Measurements from ENCODE around the gene GPR78. TPM values are rescaled to one million over a fixed set of nuclear protein-coding genes. Genes with fewer than 3 reads are reported as not detected.

GPR78 gene
- total and polyA plus RNA-seq, 2 experiments from 2014 or later: 0.05 TPM; not detected in 1

DNA sequence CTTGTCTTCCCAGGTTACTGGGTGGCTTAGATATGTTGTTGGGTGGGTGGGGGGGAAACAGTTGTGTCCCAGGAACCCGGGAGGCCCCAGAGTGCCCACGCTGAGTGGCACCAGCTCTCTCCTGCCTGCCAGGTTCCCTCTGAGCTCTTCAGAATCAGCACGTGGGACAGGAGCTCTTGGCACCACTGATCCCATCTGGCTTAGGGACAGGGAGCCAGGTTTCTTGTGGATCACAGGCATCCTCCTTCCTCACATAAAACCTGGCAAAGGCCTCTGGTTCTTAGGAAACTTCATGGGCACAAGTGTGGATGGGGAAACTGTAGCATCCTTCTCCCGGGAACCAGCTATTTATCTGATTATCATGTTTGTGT lies 3.4 kb downstream of the GPR78 start:
- no peak overlapping the region for H3K27ac ChIP-seq
- H3K9ac ChIP-seq: no peak overlapping the region
- no peaks in the 10 kb centered on the region for H3K79me2 ChIP-seq (ENCODE audit: insufficient read depth)
- H3K9me2 ChIP-seq (ENCODE audit: insufficient read depth): no peaks in the 10 kb centered on the region
- peaks cover 30% of the 10 kb centered on the region for H3K27me3 ChIP-seq (replicated peaks; ENCODE audit: insufficient read depth)
- no peak for DNase-seq
- no peak overlapping the region for H3K4me2 ChIP-seq (ENCODE audit: unreplicated experiment)
- WGBS, 2 experiments (ENCODE audit: low coverage in 1 of 2, low lambda C conversion rate in 2 of 2, missing lambda C conversion rate in 2 of 2): 52 to 55% methylated on average over 3 to 4 of the region's 4 CpGs
- H3K4me1 ChIP-seq (ENCODE audit: insufficient read depth): no peaks in the 10 kb centered on the region
- no peak overlapping the region for H3K4me3 ChIP-seq
- TF ChIP-seq EZH2 (IDR thresholded peaks at IDR 0.05; ENCODE audit: insufficient read depth, poor library complexity, severe bottlenecking) (no peak), EZH2phosphoT487 (IDR thresholded peaks at IDR 0.05; ENCODE audit: insufficient read depth, low read depth) (no peak)
- no peak overlapping the region for H2AFZ ChIP-seq
- H3F3A ChIP-seq (ENCODE audit: insufficient read depth): no peaks in the 10 kb centered on the region
- in situ Hi-C loops (cut with MboI): no loop called here
- no peaks in the 10 kb centered on the region for H4K20me1 ChIP-seq (ENCODE audit: insufficient read depth)
- no peaks in the 10 kb centered on the region for H3K9me3 ChIP-seq (ENCODE audit: low read depth)
- no peaks in the 10 kb centered on the region for H3K36me3 ChIP-seq (ENCODE audit: low read depth)

DNA sequence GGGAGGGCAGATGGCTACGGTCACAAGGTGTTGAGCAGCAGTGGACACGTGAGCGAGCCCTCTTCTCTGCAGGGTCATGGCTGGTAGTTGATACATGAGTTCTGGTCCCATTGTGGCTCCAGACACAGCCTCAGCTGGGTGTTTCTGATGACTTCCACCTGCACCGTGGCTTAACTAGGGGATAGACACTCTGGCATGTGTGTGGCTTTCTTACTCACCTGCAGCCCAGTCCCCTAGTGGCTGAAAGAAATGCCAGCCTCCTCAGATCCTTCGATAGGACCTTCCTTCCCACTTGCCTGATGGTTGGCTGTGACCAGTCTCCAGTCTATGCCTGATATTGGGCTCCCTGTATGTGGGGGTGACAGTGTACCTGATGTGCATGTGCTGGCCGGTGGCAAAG lies 5.0 kb downstream of the GPR78 start:
- Histone ChIP-seq H3K4me2 (ENCODE audit: unreplicated experiment) (no peak overlapping the region), H3K27me3 (replicated peaks; ENCODE audit: insufficient read depth) (peaks cover 23% of the 10 kb centered on the region), H3K4me1 (ENCODE audit: insufficient read depth) (peaks cover 8% of the 10 kb centered on the region), H3K9me2 (ENCODE audit: insufficient read depth) (no peaks in the 10 kb centered on the region), H4K20me1 (ENCODE audit: insufficient read depth) (no peaks in the 10 kb centered on the region), H3K4me3 (no peak overlapping the region), H3K27ac (no peak overlapping the region), H3K79me2 (ENCODE audit: insufficient read depth) (no peaks in the 10 kb centered on the region), H3K9me3 (ENCODE audit: low read depth) (no peaks in the 10 kb centered on the region), H3K36me3 (ENCODE audit: low read depth) (no peaks in the 10 kb centered on the region), H3F3A (ENCODE audit: insufficient read depth) (no peaks in the 10 kb centered on the region), H3K9ac (no peak overlapping the region), H2AFZ (no peak overlapping the region)
- in situ Hi-C loops (cut with MboI): no loop called here
- DNase-seq: no peak
- TF ChIP-seq EZH2 (IDR thresholded peaks at IDR 0.05; ENCODE audit: insufficient read depth, poor library complexity, severe bottlenecking): no peak
- TF ChIP-seq EZH2phosphoT487 (IDR thresholded peaks at IDR 0.05; ENCODE audit: insufficient read depth, low read depth): no peak
- 18 to 33% methylated on average over 6 of the region's 6 CpGs for WGBS, 2 experiments (ENCODE audit: low coverage in 1 of 2, low lambda C conversion rate in 2 of 2, missing lambda C conversion rate in 2 of 2)

DNA sequence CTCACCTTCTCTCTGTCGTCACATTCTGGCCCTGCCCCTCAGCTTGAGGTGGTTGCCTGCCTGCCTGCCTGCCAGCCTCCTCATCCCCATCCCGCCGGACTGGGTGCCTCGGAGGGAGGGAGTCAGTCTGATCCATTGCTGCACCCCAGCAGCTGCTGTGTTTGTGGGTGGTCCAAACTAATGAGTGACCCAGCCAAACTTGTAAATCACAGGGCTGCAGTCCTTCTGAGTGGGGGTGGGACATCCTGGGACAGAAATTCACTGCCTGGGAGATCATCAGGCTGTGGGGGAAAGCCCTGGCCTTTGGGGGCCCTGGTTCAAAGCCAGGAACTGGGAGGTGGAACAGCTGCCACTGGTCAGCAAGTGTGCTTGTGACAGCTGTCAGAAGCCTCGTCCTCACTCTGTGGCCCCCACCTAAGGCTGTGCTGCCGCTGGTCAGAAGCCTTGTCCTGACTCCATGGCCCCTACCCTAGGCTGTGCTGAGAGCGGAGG lies 5.6 kb downstream of the GPR78 start:
- peaks cover 23% of the 10 kb centered on the region for H3K27me3 ChIP-seq (replicated peaks; ENCODE audit: insufficient read depth)
- no peaks in the 10 kb centered on the region for H3F3A ChIP-seq (ENCODE audit: insufficient read depth)
- no peaks in the 10 kb centered on the region for H3K9me3 ChIP-seq (ENCODE audit: low read depth)
- no peak overlapping the region for H3K27ac ChIP-seq
- no peaks in the 10 kb centered on the region for H3K79me2 ChIP-seq (ENCODE audit: insufficient read depth)
- no peaks in the 10 kb centered on the region for H3K9me2 ChIP-seq (ENCODE audit: insufficient read depth)
- no peak overlapping the region for H2AFZ ChIP-seq
- no peak overlapping the region for H3K4me3 ChIP-seq
- no peaks in the 10 kb centered on the region for H4K20me1 ChIP-seq (ENCODE audit: insufficient read depth)
- TF ChIP-seq EZH2phosphoT487 (IDR thresholded peaks at IDR 0.05; ENCODE audit: insufficient read depth, low read depth): no peak
- no peak for TF ChIP-seq EZH2 (IDR thresholded peaks at IDR 0.05; ENCODE audit: insufficient read depth, poor library complexity, severe bottlenecking)
- no peak overlapping the region for H3K9ac ChIP-seq
- no peak for DNase-seq
- H3K36me3 ChIP-seq (ENCODE audit: low read depth): no peaks in the 10 kb centered on the region
- 40% methylated on average over 7 of the region's 7 CpGs for WGBS, 2 experiments (ENCODE audit: low coverage in 1 of 2, low lambda C conversion rate in 2 of 2, missing lambda C conversion rate in 2 of 2)
- no peak overlapping the region for H3K4me2 ChIP-seq (ENCODE audit: unreplicated experiment)
- peaks cover 12% of the 10 kb centered on the region for H3K4me1 ChIP-seq (ENCODE audit: insufficient read depth)
- in situ Hi-C loops (cut with MboI): no loop called here

DNA sequence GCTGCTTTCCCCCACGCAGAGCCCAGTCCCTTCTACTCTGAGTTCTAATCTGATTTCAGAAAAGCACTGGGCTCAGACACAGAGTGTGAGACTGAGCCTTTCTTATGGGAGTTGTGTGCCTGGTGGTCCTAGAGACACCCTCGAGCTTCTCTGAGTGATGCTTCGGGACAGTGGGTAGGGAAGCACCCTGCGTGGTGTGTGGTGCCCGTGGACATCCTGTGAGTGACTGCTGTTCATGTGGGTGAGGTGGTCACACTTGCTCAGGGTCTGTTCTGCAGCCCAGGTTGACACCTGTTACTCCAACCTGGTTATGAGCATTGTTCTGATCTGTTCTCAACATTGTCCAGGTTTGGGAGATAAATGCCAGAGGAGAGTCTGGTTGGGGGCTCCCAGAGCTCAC lies 6.1 kb downstream of the GPR78 start:
- WGBS, 2 experiments (ENCODE audit: low coverage in 1 of 2, low lambda C conversion rate in 2 of 2, missing lambda C conversion rate in 2 of 2): 38 to 52% methylated on average over 5 of the region's 5 CpGs
- Histone ChIP-seq H3K4me1 (ENCODE audit: insufficient read depth) (peaks cover 12% of the 10 kb centered on the region), H3K27ac (no peak overlapping the region), H3K9me3 (ENCODE audit: low read depth) (no peaks in the 10 kb centered on the region), H3K4me2 (ENCODE audit: unreplicated experiment) (no peak overlapping the region), H3K27me3 (replicated peaks; ENCODE audit: insufficient read depth) (peaks cover 23% of the 10 kb centered on the region), H3F3A (ENCODE audit: insufficient read depth) (no peaks in the 10 kb centered on the region), H3K79me2 (ENCODE audit: insufficient read depth) (no peaks in the 10 kb centered on the region), H3K4me3 (no peak overlapping the region), H3K9me2 (ENCODE audit: insufficient read depth) (no peaks in the 10 kb centered on the region), H3K9ac (no peak overlapping the region), H3K36me3 (ENCODE audit: low read depth) (no peaks in the 10 kb centered on the region), H2AFZ (no peak overlapping the region), H4K20me1 (ENCODE audit: insufficient read depth) (no peaks in the 10 kb centered on the region)
- TF ChIP-seq EZH2 (IDR thresholded peaks at IDR 0.05; ENCODE audit: insufficient read depth, poor library complexity, severe bottlenecking) (no peak), EZH2phosphoT487 (IDR thresholded peaks at IDR 0.05; ENCODE audit: insufficient read depth, low read depth) (no peak)
- no peak for DNase-seq
- in situ Hi-C loops (cut with MboI): no loop called here
